Measurements from ENCODE around the gene WNT9B. TPM values are rescaled to one million over a fixed set of nuclear protein-coding genes. Genes with fewer than 3 reads are reported as not detected.
A peak's percentile ranks its signal among the peaks of the same experiment; 100 is the strongest.

Gene WNT9B
- total and polyA plus RNA-seq, 9 of the 15 experiments (the other 6 are each of a cell fraction or from before 2014, with no cell fraction given), result not detected

GRCh38 chr17:46922804-46923635, 71.6 kb downstream of the WNT9B start, which contains the start of gene GOSR2 (continued):
- TF ChIP-seq ZC3H8 (IDR thresholded peaks at IDR 0.05), result no peak
- TF ChIP-seq TCF15 (CRISPR knock-in tag; IDR thresholded peaks at IDR 0.05), result no peak
- no peak for TF ChIP-seq SIX5 (IDR thresholded peaks at IDR 0.05; ENCODE audit: borderline replicate concordance in 1 of 2, insufficient read depth in 1 of 2, low read depth in 1 of 2, low read length in 2 of 2)
- TF ChIP-seq AFF1 (IDR thresholded peaks at IDR 0.05; ENCODE audit: low read depth in 1 of 2, partially characterized antibody in 2 of 2), result peak; percentile 20 to 76
- TF ChIP-seq CHD2 (IDR thresholded peaks at IDR 0.05; ENCODE audit: low read depth, low read length), result peak; percentile 40; the same call in 1 of the 2 replicates
- no peak for TF ChIP-seq U2AF2 (optimal IDR thresholded peaks at IDR 0.05; ENCODE audit: low read depth, low read length)
- 0 out of 2 replicates have a peak, but pooled peaks have one; percentile 63 for TF ChIP-seq NR1H2 (CRISPR knock-in tag; IDR thresholded peaks at IDR 0.05)
- no peak for TF ChIP-seq ZKSCAN1 (IDR thresholded peaks at IDR 0.05; ENCODE audit: low read depth, low read length)
- TF ChIP-seq ASH1L (IDR thresholded peaks at IDR 0.05; ENCODE audit: borderline replicate concordance, low read depth, partially characterized antibody), result no peak
- peak; percentile 99 for TF ChIP-seq PHF8 (IDR thresholded peaks at IDR 0.05; ENCODE audit: borderline replicate concordance, low read length)
- TF ChIP-seq LEF1 (IDR thresholded peaks at IDR 0.05), result peak; percentile 44; the same call in 1 of the 2 replicates
- TF ChIP-seq ZBTB40 (IDR thresholded peaks at IDR 0.05), result peak; percentile 98
- no peak for TF ChIP-seq ZBTB40 (CRISPR knock-in tag; IDR thresholded peaks at IDR 0.05)
- no peak for TF ChIP-seq HMG20B (CRISPR knock-in tag; IDR thresholded peaks at IDR 0.05)

All from K562 (cell line).